Naive thymus-derived CD4-positive, alpha-beta T cell (primary cell): Measurements from ENCODE around the gene CTSF. TPM values are rescaled to one million over a fixed set of nuclear protein-coding genes. Genes with fewer than 3 reads are reported as not detected.
A peak's percentile ranks its signal among the peaks of the same experiment; 100 is the strongest.
"Not testable (repeated sequence)": the region's sequence is repeated elsewhere in the genome, so short reads cannot be mapped to it uniquely, and the experiment has no call there.

Experiments used
- ATAC-seq: fragments of 150-1000 bp; cut with Tn5 transposase; 2 replicates; pipeline ENCODE4 v1.10.0; 2021; ENCODE audit warnings: mild to moderate bottlenecking, moderate library complexity
- CTCF ChIA-PET: fragments of 350-600 bp; sonication (Branson Sonifier 250); formaldehyde crosslinking; loops from one replicate; lab custom pipeline; 2021; ENCODE audit warnings: antibody characterized with exemption; lab: Charles Lee
- POLR2A ChIA-PET: fragments of 350-600 bp; sonication (Branson Sonifier 250); formaldehyde crosslinking; loops from one replicate; lab custom pipeline; 2021; ENCODE audit warnings: antibody characterized with exemption, inconsistent platforms; lab: Charles Lee
- DNase-seq, 9 donors: peaks; one replicate each; pipeline versions ENCODE4 v3.0.0 to v3.0.0-alpha.2; 2020 to 2022; ENCODE audit warnings: mixed read lengths in 1 of 9
- H3K27ac ChIP-seq: one replicate; pipeline ENCODE4 v1.7.0; 2013; ENCODE audit warnings: mild to moderate bottlenecking, low read depth, low read length, moderate library complexity
- H3K27me3 ChIP-seq, 2 donors: one replicate each; pipeline ENCODE4 v1.7.0; 2013; ENCODE audit warnings: low read length in 2 of 2, mild to moderate bottlenecking in 2 of 2, moderate library complexity in 2 of 2; ENCODE audit not compliant: control insufficient read depth in 2 of 2, insufficient read depth in 2 of 2
- H3K36me3 ChIP-seq, 3 experiments: 1 replicate in 2 of 3; 2 replicates in 1 of 3; pipeline ENCODE4 v1.7.0; 2013; ENCODE audit warnings: low read length in 3 of 3, mild to moderate bottlenecking in 3 of 3, moderate library complexity in 1 of 3; ENCODE audit not compliant: insufficient read depth in 3 of 3, control insufficient read depth in 2 of 3
- H3K4me1 ChIP-seq, 2 donors: one replicate each; pipeline ENCODE4 v1.7.0; 2013; ENCODE audit warnings: low read length in 2 of 2, mild to moderate bottlenecking in 2 of 2, moderate library complexity in 1 of 2; ENCODE audit not compliant: control insufficient read depth in 2 of 2, insufficient read depth in 2 of 2
- H3K4me3 ChIP-seq: 2 replicates; pipeline ENCODE4 v1.7.0; 2013; ENCODE audit warnings: mild to moderate bottlenecking, low read length
- H3K9me3 ChIP-seq, 3 experiments: 1 replicate in 2 of 3; 2 replicates in 1 of 3; pipeline ENCODE4 v1.7.0; 2013; ENCODE audit warnings: low read length in 3 of 3; ENCODE audit not compliant: control insufficient read depth in 2 of 3
- H3K27ac Mint-ChIP-seq, 9 donors: one replicate each; pipeline ENCODE4 v1.8.0; 2020 to 2022; ENCODE audit warnings: mixed read lengths in 9 of 9, mild to moderate bottlenecking in 8 of 9, moderate library complexity in 5 of 9, inconsistent platforms in 2 of 9
- H3K27me3 Mint-ChIP-seq, 5 donors: one replicate each; pipeline ENCODE4 v1.8.0; 2021 to 2022; ENCODE audit warnings: mixed read lengths in 5 of 5, mild to moderate bottlenecking in 1 of 5
- H3K36me3 Mint-ChIP-seq, 5 donors: one replicate each; pipeline ENCODE4 v1.8.0; 2020 to 2022; ENCODE audit warnings: mixed read lengths in 5 of 5, mild to moderate bottlenecking in 3 of 5, inconsistent platforms in 1 of 5
- H3K4me1 Mint-ChIP-seq, 7 donors: one replicate each; pipeline ENCODE4 v1.8.0; 2020 to 2022; ENCODE audit warnings: mixed read lengths in 7 of 7, mild to moderate bottlenecking in 3 of 7, inconsistent platforms in 1 of 7
- H3K4me3 Mint-ChIP-seq, 10 donors: one replicate each; pipeline ENCODE4 v1.8.0; 2020 to 2022; ENCODE audit warnings: mild to moderate bottlenecking in 10 of 10, mixed read lengths in 10 of 10, moderate library complexity in 6 of 10, inconsistent platforms in 2 of 10
- H3K9me3 Mint-ChIP-seq, 11 donors: one replicate each; pipeline ENCODE4 v1.8.0; 2020 to 2022; ENCODE audit warnings: mixed read lengths in 11 of 11, mild to moderate bottlenecking in 4 of 11, inconsistent platforms in 1 of 11, moderate library complexity in 1 of 11
- intact Hi-C, 2 donors: fragments of 100-400 bp; cut with micrococcal nuclease; formaldehyde crosslinking; loops; one replicate each; pipeline ENCODE4 v1.15.1; 2023
- polyA plus RNA-seq, 2 donors: library from polyadenylated mRNA; unstranded; fragments of 300-500 nt; fragmentation: Illumina TruSeq; gene quantifications; one replicate each; pipeline ENCODE4 v1.2.3, GENCODE V29; 2021
- total RNA-seq, 6 experiments: library from RNA in 5 of 6; stranded (reverse) in 5 of 6; gene quantifications; 1 replicate in 5 of 6; 2 replicates in 1 of 6; pipeline ENCODE4 v1.2.3 and lab custom pipeline; 2021 to 2026

Gene CTSF
- total and polyA plus RNA-seq, 7 experiments from 2014 or later, result 2.3 to 49.7 (median 27.3) TPM

DNA sequence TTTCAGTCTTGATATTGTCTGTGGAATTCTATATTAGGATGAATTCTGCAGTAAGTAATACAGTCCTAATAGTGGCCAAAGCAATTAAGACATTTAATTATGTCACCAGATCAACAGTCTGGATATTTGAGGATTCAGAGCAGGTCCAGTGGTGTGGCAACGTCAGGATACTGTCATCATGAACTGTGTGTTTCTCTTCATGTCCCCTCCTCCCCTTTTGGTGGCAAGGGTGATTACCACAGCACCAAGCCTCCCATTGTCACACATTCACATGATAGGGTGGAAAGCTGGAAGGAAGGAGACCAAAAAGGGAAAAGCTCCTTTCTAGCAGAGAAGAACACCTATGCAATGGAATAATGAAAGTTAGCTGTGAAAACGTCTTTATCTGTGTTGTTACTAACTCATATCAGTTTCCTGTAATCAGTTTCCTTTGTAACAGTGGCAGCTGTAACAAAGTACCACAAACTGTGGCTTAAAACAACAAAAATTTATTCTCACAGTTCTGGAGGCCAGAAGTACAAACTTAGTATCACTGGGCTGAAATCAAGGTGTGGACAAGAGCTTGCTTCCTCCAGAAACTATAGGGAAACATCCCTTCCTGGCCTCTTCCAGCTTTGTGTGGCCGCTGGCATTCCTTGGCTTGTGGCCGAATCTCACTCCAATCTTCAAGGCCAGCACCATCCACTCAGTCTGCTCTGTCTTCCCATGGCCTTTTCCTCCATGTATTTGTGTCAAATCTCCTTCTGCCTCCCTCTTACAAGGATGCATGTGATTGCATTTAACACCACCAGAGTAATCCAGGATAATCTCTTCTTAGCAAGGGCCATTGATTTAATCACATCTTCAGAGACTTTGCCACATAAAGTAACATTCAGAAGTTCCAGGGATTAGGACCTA lies 41.6 kb upstream of the CTSF start:
- H3K4me1 ChIP-seq, result peaks cover 0 to 3% of the 10 kb centered on the region in 2 donors
- ChIA-PET CTCF (no interaction called here), POLR2A (interaction anchor here (0.7 kb wide), 1 partner anchor 62 kb away, joined by 3 read pairs; no protein-coding TSS in a partner anchor)
- Mint-ChIP-seq H3K27me3 (no peaks in the 10 kb centered on the region), H3K9me3 (no peaks in the 10 kb centered on the region), H3K4me3 (peak overlapping the region in 1 of 10 donors; percentile 50), H3K4me1 (peaks cover 0 to 16% (median 11%) of the 10 kb centered on the region in 7 donors), H3K36me3 (peaks cover 0 to 16% (median 3%) of the 10 kb centered on the region in 5 donors), H3K27ac (peak overlapping the region in 6 of 9 donors; percentile 3 to 74 (median 62))
- no peak overlapping the region for H3K4me3 ChIP-seq
- no peak for DNase-seq
- peaks cover 0 to 20% (median 0%) of the 10 kb centered on the region in 3 experiments for H3K36me3 ChIP-seq
- intact Hi-C loops, result loop anchor here in 1 of 2 donors (10.0 kb wide), 1 partner anchor 125 kb away; the partner anchor contains the start of gene DPP3
- H3K9me3 ChIP-seq, result no peaks in the 10 kb centered on the region
- no peak overlapping the region for H3K27ac ChIP-seq
- ATAC-seq, result no peak
- no peaks in the 10 kb centered on the region for H3K27me3 ChIP-seq

DNA sequence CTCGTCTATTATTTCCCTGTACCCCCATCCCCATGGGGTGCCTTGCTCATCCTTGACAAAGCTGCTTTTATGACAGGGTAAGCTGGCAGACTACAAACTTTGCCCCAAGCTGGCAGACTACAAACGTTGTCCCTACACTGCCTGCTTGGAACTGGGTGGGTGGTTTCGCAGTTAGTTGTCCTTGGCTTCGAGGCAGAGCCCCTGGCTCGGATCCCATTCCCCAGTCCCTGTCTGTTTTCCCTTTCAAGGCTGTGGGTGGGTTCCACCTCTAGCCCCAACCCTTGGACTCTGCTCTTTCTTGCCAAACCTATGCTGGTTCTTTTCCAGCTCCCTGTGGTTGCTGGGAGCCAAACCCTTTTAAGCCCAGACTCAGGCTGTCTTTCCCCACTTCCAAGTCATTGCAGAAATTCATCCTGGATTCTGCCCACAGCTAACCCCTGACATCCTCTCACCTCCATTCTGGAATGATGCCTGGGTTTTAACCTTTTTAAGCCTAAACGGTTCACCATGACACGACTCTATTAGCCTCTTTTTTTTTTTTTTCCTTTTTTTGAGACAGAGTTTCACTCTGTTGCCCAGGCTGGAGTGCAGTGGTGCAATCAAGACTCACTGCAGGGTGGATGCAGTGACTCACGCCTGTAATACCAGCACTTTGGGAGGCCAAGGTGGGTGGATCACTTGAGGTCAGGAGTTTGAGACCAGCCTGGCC lies 38.9 kb upstream of the CTSF start:
- Histone ChIP-seq H3K4me1 (peaks cover 0 to 3% of the 10 kb centered on the region in 2 donors), H3K36me3 (peaks cover 0 to 40% (median 0%) of the 10 kb centered on the region in 3 experiments), H3K9me3 (no peaks in the 10 kb centered on the region), H3K4me3 (no peak overlapping the region), H3K27ac (no peak overlapping the region), H3K27me3 (no peaks in the 10 kb centered on the region)
- no peak for DNase-seq
- no peaks in the 10 kb centered on the region for H3K9me3 Mint-ChIP-seq
- POLR2A ChIA-PET, result interaction anchor here (0.6 to 1.7 kb wide), 4 partner anchors 9 to 791 kb away, joined by 3 to 8 read pairs (median 4); partner anchors contain the start of gene RBM14
- intact Hi-C loops, result no loop called here
- CTCF ChIA-PET, result interaction anchor here (1.0 kb wide), 1 partner anchor 15 kb away, joined by 3 read pairs; no protein-coding TSS in a partner anchor
- no peak for ATAC-seq
- no peaks in the 10 kb centered on the region for H3K27me3 Mint-ChIP-seq
- H3K36me3 Mint-ChIP-seq, result peaks cover 0 to 27% (median 4%) of the 10 kb centered on the region in 5 donors
- H3K4me3 Mint-ChIP-seq, result no peak overlapping the region
- H3K4me1 Mint-ChIP-seq, result peaks cover 0 to 16% (median 11%) of the 10 kb centered on the region in 7 donors
- H3K27ac Mint-ChIP-seq, result peak overlapping the region in 2 of 9 donors; percentile 46 to 48

DNA sequence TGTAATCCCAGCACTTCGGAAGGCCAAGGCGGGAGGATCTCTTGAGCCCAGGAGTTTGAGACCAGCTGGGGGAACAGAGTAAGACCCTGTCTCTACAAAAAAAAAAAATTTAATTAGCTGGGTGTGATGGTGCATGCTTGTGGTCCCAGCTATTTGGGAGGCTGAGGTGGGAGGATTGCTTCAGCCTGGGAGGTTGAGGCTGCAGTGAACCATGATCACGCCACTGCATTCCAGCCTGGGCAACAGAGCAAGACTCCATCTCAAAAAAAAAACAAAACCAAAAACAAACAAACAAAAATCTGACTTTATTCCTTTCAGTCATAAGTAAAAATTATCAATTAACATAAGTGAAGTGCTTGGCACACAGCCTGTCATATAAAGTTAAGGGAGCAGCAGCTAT lies 38.2 kb upstream of the CTSF start:
- H3K36me3 ChIP-seq, result peaks cover 0 to 45% (median 0%) of the 10 kb centered on the region in 3 experiments
- CTCF ChIA-PET, result interaction anchor here (1.0 kb wide), 1 partner anchor 15 kb away, joined by 3 read pairs; no protein-coding TSS in a partner anchor
- DNase-seq, H3K27ac Mint-ChIP-seq, H3K4me3 ChIP-seq, H3K27me3 ChIP-seq, H3K4me3 Mint-ChIP-seq, H3K27me3 Mint-ChIP-seq, H3K27ac ChIP-seq, ATAC-seq, H3K4me1 ChIP-seq, intact Hi-C loops, H3K9me3 ChIP-seq, H3K9me3 Mint-ChIP-seq: not testable (repeated sequence)
- peaks cover 0 to 16% (median 11%) of the 10 kb centered on the region in 7 donors for H3K4me1 Mint-ChIP-seq
- peaks cover 0 to 31% (median 4%) of the 10 kb centered on the region in 5 donors for H3K36me3 Mint-ChIP-seq
- POLR2A ChIA-PET, result interaction anchor here (0.8 to 1.7 kb wide), 3 partner anchors 10 to 19 kb away, joined by 3 to 6 read pairs (median 3); partner anchors contain the start of gene RBM14

DNA sequence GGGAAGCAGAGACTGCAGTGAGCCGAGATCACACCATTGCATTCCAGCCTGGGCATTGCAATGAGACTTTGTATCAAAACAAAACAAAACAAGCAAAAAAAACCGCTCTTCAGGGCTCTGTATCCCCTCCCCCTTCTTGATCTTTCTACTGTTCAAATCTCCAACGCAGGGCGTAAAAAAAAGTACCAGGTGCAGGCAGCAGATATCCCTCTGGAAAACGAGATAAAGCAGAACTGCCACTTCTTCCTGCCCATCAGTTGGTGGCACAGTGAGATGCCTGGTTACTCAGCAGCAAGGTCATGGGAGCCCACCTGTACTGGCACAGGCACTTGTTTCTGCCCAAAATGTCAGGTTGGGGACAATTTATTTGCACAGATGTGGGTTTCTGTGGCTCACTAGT lies 35.7 kb upstream of the CTSF start:
- POLR2A ChIA-PET, result no interaction called here
- ATAC-seq, result no peak
- H3K27me3 Mint-ChIP-seq, result no peaks in the 10 kb centered on the region
- Histone ChIP-seq H3K27me3 (no peaks in the 10 kb centered on the region), H3K9me3 (no peaks in the 10 kb centered on the region), H3K36me3 (peaks cover 0 to 64% (median 0%) of the 10 kb centered on the region in 3 experiments), H3K27ac (no peak overlapping the region), H3K4me1 (no peaks in the 10 kb centered on the region), H3K4me3 (no peak overlapping the region)
- H3K36me3 Mint-ChIP-seq, result peaks cover 4 to 32% (median 4%) of the 10 kb centered on the region in 5 donors
- CTCF ChIA-PET, result no interaction called here
- no peak overlapping the region for H3K4me3 Mint-ChIP-seq
- no peaks in the 10 kb centered on the region for H3K9me3 Mint-ChIP-seq
- peaks cover 0 to 5% (median 0%) of the 10 kb centered on the region in 7 donors for H3K4me1 Mint-ChIP-seq
- DNase-seq, result no peak
- intact Hi-C loops, result no loop called here
- H3K27ac Mint-ChIP-seq, result no peak overlapping the region

DNA sequence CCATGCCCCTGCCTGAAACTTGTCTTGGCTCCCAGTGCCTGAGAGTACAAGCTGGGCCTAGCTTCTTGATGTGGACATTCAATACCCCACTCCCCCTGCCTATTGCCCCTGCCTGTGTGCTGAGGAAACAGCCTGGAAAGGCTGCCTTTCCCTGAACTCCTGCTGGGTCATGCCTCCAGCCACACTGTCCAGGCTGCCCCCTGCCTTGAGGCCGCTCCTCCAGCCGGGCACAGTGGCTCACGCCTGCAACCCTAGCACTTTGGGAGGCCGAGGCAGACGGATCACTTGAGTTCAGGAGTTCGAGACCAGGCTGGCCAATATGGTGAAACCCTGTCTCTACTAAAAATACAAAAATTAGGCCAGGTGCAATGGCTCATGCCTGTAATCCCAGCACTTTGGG lies 34.7 kb upstream of the CTSF start:
- intact Hi-C loops, result no loop called here
- H3K36me3 ChIP-seq, result peaks cover 0 to 67% (median 0%) of the 10 kb centered on the region in 3 experiments
- POLR2A ChIA-PET, result interaction anchor here (1.3 kb wide), 1 partner anchor 14 kb away, joined by 3 read pairs; no protein-coding TSS in a partner anchor

DNA sequence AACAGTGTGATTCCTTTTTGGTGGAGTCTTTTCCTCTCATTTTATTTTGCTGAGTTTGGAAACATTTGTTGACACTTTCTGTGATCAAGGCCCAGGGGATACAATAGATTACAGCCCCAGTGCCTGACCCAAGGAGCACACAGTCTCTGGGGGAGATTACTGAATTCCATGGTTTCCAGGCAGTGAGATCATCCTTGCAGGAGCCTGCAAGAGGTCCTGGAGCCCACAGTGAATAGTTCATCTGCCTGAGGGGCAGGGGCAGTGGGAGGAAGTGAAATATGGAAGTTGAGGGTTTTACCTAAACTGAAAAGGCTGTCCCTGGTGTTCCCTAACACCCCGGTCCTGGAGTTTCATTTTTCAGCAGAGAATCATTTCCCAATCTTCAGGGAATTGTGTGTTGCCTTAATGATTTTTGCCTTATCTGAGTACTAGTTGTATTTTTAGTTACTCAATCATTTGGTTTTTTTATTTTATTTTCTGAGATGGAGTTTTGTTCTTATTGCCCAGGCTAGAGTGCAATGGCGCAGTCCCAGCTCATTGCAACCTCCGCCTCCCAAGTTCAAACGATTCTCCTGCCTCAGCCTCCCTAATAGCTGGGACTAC lies 32.3 kb upstream of the CTSF start:
- Histone ChIP-seq H3K27me3 (no peaks in the 10 kb centered on the region), H3K4me3 (no peak overlapping the region), H3K36me3 (peaks cover 0 to 58% (median 0%) of the 10 kb centered on the region in 3 experiments), H3K27ac (no peak overlapping the region), H3K4me1 (no peaks in the 10 kb centered on the region), H3K9me3 (no peaks in the 10 kb centered on the region)
- no peak overlapping the region for H3K4me3 Mint-ChIP-seq
- POLR2A ChIA-PET, result interaction anchor here (1.0 to 1.3 kb wide), 2 partner anchors 18 to 21 kb away, joined by 3 read pairs; no protein-coding TSS in a partner anchor
- no peaks in the 10 kb centered on the region for H3K9me3 Mint-ChIP-seq
- H3K27me3 Mint-ChIP-seq, result no peaks in the 10 kb centered on the region
- ATAC-seq, result no peak
- peaks cover 4 to 33% (median 4%) of the 10 kb centered on the region in 5 donors for H3K36me3 Mint-ChIP-seq
- CTCF ChIA-PET, result no interaction called here
- no peak for DNase-seq
- peak overlapping the region in 1 of 9 donors; percentile 30 for H3K27ac Mint-ChIP-seq
- intact Hi-C loops, result no loop called here
- peaks cover 0 to 10% (median 5%) of the 10 kb centered on the region in 7 donors for H3K4me1 Mint-ChIP-seq

More for the DNA sequence above, 34.7 kb upstream of the CTSF start:
- Histone ChIP-seq H3K27me3 (no peaks in the 10 kb centered on the region), H3K9me3 (no peaks in the 10 kb centered on the region), H3K4me3 (no peak overlapping the region), H3K27ac (no peak overlapping the region), H3K4me1 (no peaks in the 10 kb centered on the region)
- no peak overlapping the region for H3K27ac Mint-ChIP-seq
- H3K9me3 Mint-ChIP-seq, result no peaks in the 10 kb centered on the region
- ATAC-seq (no peak), DNase-seq (no peak)
- CTCF ChIA-PET, result interaction anchor here (0.7 kb wide), 1 partner anchor 265 kb away, joined by 3 read pairs; no protein-coding TSS in a partner anchor
- H3K36me3 Mint-ChIP-seq, result peaks cover 4 to 38% (median 4%) of the 10 kb centered on the region in 5 donors
- no peaks in the 10 kb centered on the region for H3K27me3 Mint-ChIP-seq
- peaks cover 0 to 5% (median 0%) of the 10 kb centered on the region in 7 donors for H3K4me1 Mint-ChIP-seq
- H3K4me3 Mint-ChIP-seq, result no peak overlapping the region
